Measurements from ENCODE around the gene BANF1.

- no peak for TF ChIP-seq TOX (CRISPR knock-in tag; IDR thresholded peaks at IDR 0.05; ENCODE audit: borderline replicate concordance)
- TF ChIP-seq TCF4 (CRISPR knock-in tag; IDR thresholded peaks at IDR 0.05; ENCODE audit: borderline replicate concordance), result no peak
- TF ChIP-seq, protein P1, sequence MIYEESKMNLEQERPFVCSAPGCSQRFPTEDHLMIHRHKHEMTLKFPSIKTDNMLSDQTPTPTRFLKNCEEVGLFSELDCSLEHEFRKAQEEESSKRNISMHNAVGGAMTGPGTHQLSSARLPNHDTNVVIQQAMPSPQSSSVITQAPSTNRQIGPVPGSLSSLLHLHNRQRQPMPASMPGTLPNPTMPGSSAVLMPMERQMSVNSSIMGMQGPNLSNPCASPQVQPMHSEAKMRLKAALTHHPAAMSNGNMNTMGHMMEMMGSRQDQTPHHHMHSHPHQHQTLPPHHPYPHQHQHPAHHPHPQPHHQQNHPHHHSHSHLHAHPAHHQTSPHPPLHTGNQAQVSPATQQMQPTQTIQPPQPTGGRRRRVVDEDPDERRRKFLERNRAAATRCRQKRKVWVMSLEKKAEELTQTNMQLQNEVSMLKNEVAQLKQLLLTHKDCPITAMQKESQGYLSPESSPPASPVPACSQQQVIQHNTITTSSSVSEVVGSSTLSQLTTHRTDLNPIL (CRISPR knock-in tag; IDR thresholded peaks at IDR 0.05; ENCODE audit: low read depth), result no peak
- TF ChIP-seq ZC3H10 (CRISPR knock-in tag; IDR thresholded peaks at IDR 0.05), result no peak
- no peak for TF ChIP-seq ZNF8 (CRISPR knock-in tag; IDR thresholded peaks at IDR 0.05)
- TF ChIP-seq ARNTL (CRISPR knock-in tag; IDR thresholded peaks at IDR 0.05; ENCODE audit: borderline replicate concordance, low read depth), result no peak
Observed at GRCh38 chr11:65992056-65992455, 10.2 kb upstream of the BANF1 start.
